PC-3 (cell line): ENCODE data around the gene GPN3. TPM values are rescaled to one million over a fixed set of nuclear protein-coding genes. Genes with fewer than 3 reads are reported as not detected.
A peak's percentile ranks its signal among the peaks of the same experiment; 100 is the strongest.

Experiments used
- ATAC-seq: fragments of 200-7000 bp; cut with Tn5 transposase; 2 replicates; pipeline ENCODE4 v1.9.1; 2020; ENCODE audit warnings: mild to moderate bottlenecking, moderate library complexity
- Bru-seq: library from RNA; stranded (reverse); fragments of 400-500 nt; gene quantifications from one replicate; lab custom pipeline; 2021; lab: Mats Ljungman, UMichigan
- BruChase-seq, 2 experiments: library from RNA; stranded (reverse); fragments of 400-500 nt; gene quantifications; one replicate each; lab custom pipeline; 2021; lab: Mats Ljungman, UMichigan
- BruUV-seq: library from RNA; stranded (reverse); fragments of 400-500 nt; replicated peaks from 2 replicates; lab custom pipeline; 2021; lab: Mats Ljungman, UMichigan
- CTCF ChIA-PET: fragments of 300-600 bp; sonication (Branson Sonifier 250); formaldehyde crosslinking; loops from one replicate; lab custom pipeline; 2022; ENCODE audit warnings: antibody characterized with exemption; lab: Charles Lee
- POLR2A ChIA-PET: fragments of 300-600 bp; sonication (Branson Sonifier 250); formaldehyde crosslinking; loops from one replicate; lab custom pipeline; 2022; ENCODE audit warnings: antibody characterized with exemption; ENCODE audit not compliant: unreplicated experiment; lab: Charles Lee
- DNase-seq: peaks from one replicate; pipeline ENCODE4 v3.0.0-alpha.2; 2015
- H2AFZ ChIP-seq: fragments of 300-600 bp; sonication (generic); 2 replicates; pipeline ENCODE4 v1.6.0; 2016; ENCODE audit warnings: antibody characterized with exemption, low read length
- H3F3A ChIP-seq: fragments of 300-600 bp; sonication (generic); one replicate; pipeline ENCODE4 v1.6.0; 2017; ENCODE audit warnings: antibody characterized with exemption, low read length, control low read depth, mild to moderate bottlenecking; ENCODE audit not compliant: unreplicated experiment
- H3K27ac ChIP-seq: fragments of 300-600 bp; sonication (generic); 2 replicates; pipeline ENCODE4 v1.5.1; 2016; ENCODE audit warnings: mild to moderate bottlenecking, low read length
- H3K27me3 ChIP-seq: fragments of 300-600 bp; sonication (generic); 2 replicates; pipeline ENCODE4 v1.6.1; 2016; ENCODE audit warnings: low read length, mixed read lengths
- H3K36me3 ChIP-seq: fragments of 300-600 bp; sonication (generic); 2 replicates; pipeline ENCODE4 v1.6.1; 2016; ENCODE audit warnings: low read depth, mixed run types, low read length, mixed read lengths
- H3K4me1 ChIP-seq: fragments of 300-600 bp; sonication (generic); 2 replicates; pipeline ENCODE4 v1.5.1; 2016; ENCODE audit warnings: low read length; ENCODE audit not compliant: insufficient read depth
- H3K4me2 ChIP-seq: fragments of 300-600 bp; sonication (generic); 2 replicates; pipeline ENCODE4 v1.6.0; 2016; ENCODE audit warnings: low read length
- H3K4me3 ChIP-seq: fragments of 300-600 bp; sonication (generic); 2 replicates; pipeline ENCODE4 v1.5.1; 2016; ENCODE audit warnings: mild to moderate bottlenecking, low read length, mixed read lengths
- H3K79me2 ChIP-seq: fragments of 300-600 bp; sonication (generic); 2 replicates; pipeline ENCODE4 v1.6.1; 2017; ENCODE audit warnings: low read length, mixed read lengths
- H3K9ac ChIP-seq: fragments of 300-600 bp; sonication (generic); 2 replicates; pipeline ENCODE4 v1.6.0; 2016; ENCODE audit warnings: mild to moderate bottlenecking, low read length
- H3K9me2 ChIP-seq: fragments of 300-600 bp; sonication (generic); replicated peaks from 2 replicates; pipeline ENCODE4 v1.6.1; 2016; ENCODE audit warnings: mixed run types, low read length, mixed read lengths
- H3K9me3 ChIP-seq: fragments of 300-600 bp; sonication (generic); 2 replicates; pipeline ENCODE4 v1.6.1; 2016; ENCODE audit warnings: low read length, mixed read lengths
- H4K20me1 ChIP-seq: fragments of 300-600 bp; sonication (generic); 2 replicates; pipeline ENCODE4 v1.6.1; 2016; ENCODE audit warnings: low read length, mixed read lengths
- CTCF ChIP-seq: fragments of 300-600 bp; sonication (generic); conservative IDR thresholded peaks from 2 replicates; pipeline ENCODE4 v1.5.1; 2017; ENCODE audit warnings: antibody characterized with exemption, low read depth, mild to moderate bottlenecking, low read length
- EZH2 ChIP-seq: fragments of 300-600 bp; sonication (generic); IDR thresholded peaks from one replicate; pipeline ENCODE4 v1.6.1; 2017; ENCODE audit warnings: antibody characterized with exemption, mild to moderate bottlenecking, low read length; ENCODE audit not compliant: unreplicated experiment
- EZH2phosphoT487 ChIP-seq: fragments of 300-600 bp; sonication (generic); IDR thresholded peaks from 2 replicates; pipeline ENCODE4 v1.6.1; 2018; ENCODE audit warnings: mild to moderate bottlenecking, antibody characterized with exemption, low read length, borderline replicate concordance
- intact Hi-C: fragments of 100-400 bp; cut with micrococcal nuclease; formaldehyde crosslinking; loops from 2 replicates; pipeline ENCODE4 v1.9.0; 2023
- long read RNA-seq: library from polyadenylated mRNA; unstranded; transcript quantifications from one replicate; pipeline ENCODE4 v2.0.0, GENCODE V29; 2021; ENCODE audit not compliant: unreplicated experiment
- total RNA-seq: library from RNA; depleted of rRNA; stranded (reverse); fragments of >200 nt; gene quantifications from 2 replicates; pipeline ENCODE4 v1.2.3, GENCODE V29; 2014; rRNA removed

The GPN3 gene
- total RNA-seq = 31.4 and 32.5 TPM in 2 replicates
- percentile 55 among the genes with signal in this experiment for Bru-seq, nascent RNA
- percentile 76 among the genes with signal in this experiment for BruChase-seq, experiment 1, labeled RNA remaining after a 6-hour chase
- BruChase-seq, experiment 2, labeled RNA remaining after a 2-hour chase = percentile 68 among the genes with signal in this experiment
- long read RNA-seq, transcript GPN3-201 (8 exons, 1,468 nt) = major isoform, 43 of 49 reads
- long read RNA-seq, partial matches to known transcripts = 4 of 49 reads
- long read RNA-seq, other reads (novel, unspliced or antisense) = 0 of 49 reads

- Histone ChIP-seq H3K79me2 (peaks cover 47% of the 10 kb centered on the region), H3K4me1 (peaks cover 14% of the 10 kb centered on the region), H2AFZ (peak within 1 kb of the TSS; percentile 93), H3F3A (no peaks in the 10 kb centered on the region), H4K20me1 (no peaks in the 10 kb centered on the region), H3K9me3 (no peaks in the 10 kb centered on the region), H3K36me3 (no peaks in the 10 kb centered on the region; the same call in 1 of the 2 replicates), H3K9me2 (no peaks in the 10 kb centered on the region), H3K27me3 (no peaks in the 10 kb centered on the region), H3K9ac (peak within 1 kb of the TSS; percentile 90), H3K27ac (peak within 1 kb of the TSS; percentile 75), H3K4me3 (peak within 1 kb of the TSS; percentile 84), H3K4me2 (peak within 1 kb of the TSS; percentile 98)
- peak; percentile 99 for DNase-seq
- intact Hi-C loops = loop anchor here (1.0 to 10.0 kb wide), 6 partner anchors 18 to 226 kb away; partner anchors contain the start of genes ARPC3, RAD9B and VPS29
- TF ChIP-seq CTCF (no peak), EZH2phosphoT487 (no peak), EZH2 (no peak)
- ChIA-PET CTCF (interaction anchor here (0.5 to 1.6 kb wide), 10 partner anchors 15 to 149 kb away, joined by 3 to 25 read pairs (median 4); partner anchors contain the start of gene ARPC3), POLR2A (interaction anchor here (0.5 to 1.2 kb wide), 7 partner anchors 18 to 420 kb away, joined by 3 to 11 read pairs (median 5); partner anchors contain the start of genes ARPC3, RAD9B, TCTN1 and VPS29)
- ATAC-seq = peak; percentile 84
- TSS peak; percentile 76 for BruUV-seq
These were observed at the start of gene GPN3, which contains the start of gene FAM216A for GRCh38 chr12:110468214-110469048. GPN3 (minus strand) TSS chr12:110468257; CDS start chr12:110468203, 54 bp downstream. FAM216A (plus strand) TSS chr12:110468845; CDS start chr12:110468876, 31 bp downstream.

- Histone ChIP-seq H3K9me2 (no peaks in the 10 kb centered on the region), H3K4me3 (no peak overlapping the region), H3K9ac (no peak overlapping the region), H3K27me3 (no peaks in the 10 kb centered on the region), H3K4me1 (peaks cover 5% of the 10 kb centered on the region; the same call in 1 of the 2 replicates), H3K79me2 (no peaks in the 10 kb centered on the region), H3K27ac (no peak overlapping the region), H4K20me1 (no peaks in the 10 kb centered on the region), H3K9me3 (no peaks in the 10 kb centered on the region), H3K4me2 (no peak overlapping the region), H3K36me3 (no peaks in the 10 kb centered on the region), H2AFZ (no peak overlapping the region), H3F3A (no peaks in the 10 kb centered on the region)
- ATAC-seq = no peak
- no TSS peak for BruUV-seq
- no peak for DNase-seq
- ChIA-PET CTCF (no interaction called here), POLR2A (no interaction called here)
- intact Hi-C loops = no loop called here
- TF ChIP-seq EZH2 (no peak), CTCF (no peak), EZH2phosphoT487 (no peak)
These were observed 48.9 kb upstream of the GPN3 start for GRCh38 chr12:110516995-110517394.
